ENCODE data around the gene MAPKBP1. TPM values are rescaled to one million over a fixed set of nuclear protein-coding genes. Genes with fewer than 3 reads are reported as not detected.

MAPKBP1 gene
- total and polyA plus RNA-seq, 2 of the 13 experiments (the other 11 are each of a cell fraction or from before 2014, with no cell fraction given) = 3.0 to 7.3 TPM

GRCh38 chr15:41811432-41812195 is 37.3 kb downstream of the MAPKBP1 start (continued):
- TF ChIP-seq CTCF (CRISPR knock-in tag; IDR thresholded peaks at IDR 0.05) (peak; percentile 88), ZBTB26 (CRISPR knock-in tag; IDR thresholded peaks at IDR 0.05; ENCODE audit: borderline replicate concordance) (no peak), ZNF556 (CRISPR knock-in tag; IDR thresholded peaks at IDR 0.05; ENCODE audit: borderline replicate concordance) (no peak), MXD1 (CRISPR knock-in tag; IDR thresholded peaks at IDR 0.05) (0 out of 2 replicates have a peak, but pooled peaks have one; percentile 24), IKZF5 (CRISPR knock-in tag; IDR thresholded peaks at IDR 0.05) (0 out of 2 replicates have a peak, but pooled peaks have one; percentile 27), SMAD3 (CRISPR knock-in tag; IDR thresholded peaks at IDR 0.05) (0 out of 2 replicates have a peak, but pooled peaks have one; percentile 39), IRF2 (CRISPR knock-in tag; IDR thresholded peaks at IDR 0.05) (0 out of 2 replicates have a peak, but pooled peaks have one; percentile 22), ZNF709 (CRISPR knock-in tag; IDR thresholded peaks at IDR 0.05) (no peak), HIVEP1 (CRISPR knock-in tag; IDR thresholded peaks at IDR 0.05) (0 out of 2 replicates have a peak, but pooled peaks have one; percentile 33), ARID5B (CRISPR knock-in tag; IDR thresholded peaks at IDR 0.05) (peak; percentile 27; the same call in 1 of the 2 replicates), XRCC5 (optimal IDR thresholded peaks at IDR 0.05; ENCODE audit: low read length) (peak; percentile 51), ZNF614 (CRISPR knock-in tag; IDR thresholded peaks at IDR 0.05; ENCODE audit: borderline replicate concordance) (no peak), GMEB1 (CRISPR knock-in tag; IDR thresholded peaks at IDR 0.05; ENCODE audit: borderline replicate concordance) (no peak), LCORL (IDR thresholded peaks at IDR 0.05) (no peak), LCORL (CRISPR knock-in tag; IDR thresholded peaks at IDR 0.05) (no peak), ETV5 (CRISPR knock-in tag; IDR thresholded peaks at IDR 0.05; ENCODE audit: borderline replicate concordance) (peak; percentile 19; the same call in 1 of the 2 replicates)
